ENCODE results near the gene PANX1. TPM values are rescaled to one million over a fixed set of nuclear protein-coding genes. Genes with fewer than 3 reads are reported as not detected.

The PANX1 gene
- total RNA-seq, 4 donors from 2014 or later: 9.0 to 20.1 (median 11.3) TPM

- Histone ChIP-seq H3K4me1 (peaks cover 0 to 24% (median 2%) of the 10 kb centered on the region in 4 donors), H3K9me3 (no peaks in the 10 kb centered on the region), H3K4me3 (no peak overlapping the region), H3K36me3 (peaks cover 0 to 10% (median 0%) of the 10 kb centered on the region in 4 donors), H3K27ac (no peak overlapping the region), H3K27me3 (no peaks in the 10 kb centered on the region)
- intact Hi-C loops (cut with DNase I; ENCODE audit: low total_unique reads): loop anchor here (10.0 kb wide), 1 partner anchor 233 kb away; no protein-coding TSS in a partner anchor
- TF ChIP-seq EP300 (IDR thresholded peaks at IDR 0.05; ENCODE audit: low read depth): no peak
- no peak for TF ChIP-seq POLR2A (IDR thresholded peaks at IDR 0.05)
- no peak for TF ChIP-seq CTCF (IDR thresholded peaks at IDR 0.05)
- TF ChIP-seq POLR2AphosphoS5 (IDR thresholded peaks at IDR 0.05): no peak
- 60 to 73% methylated on average over 1 to 2 of the region's 2 CpGs for WGBS, 2 donors (ENCODE audit: low coverage in 1 of 2)
- DNase-seq: no peak
- in situ Hi-C loops (cut with MboI; ENCODE audit: low pct_ligation_motif_present in 1 of 4, low pct_unique_long_range_greater_than_20kb in 1 of 4, low sequenced_read_pairs in 3 of 4): loop anchor here in 1 of 4 donors (25.0 kb wide), 1 partner anchor 230 kb away; the partner anchor contains the start of gene GPR83
These were observed 53.3 kb downstream of the PANX1 start for GRCh38 chr11:94181943-94182342.

GRCh38 chr11:94183251-94183885 lies 54.7 kb downstream of the PANX1 start:
- no peaks in the 10 kb centered on the region for H3K9me3 ChIP-seq
- H3K4me3 ChIP-seq: no peak overlapping the region
- peaks cover 0 to 24% (median 2%) of the 10 kb centered on the region in 4 donors for H3K4me1 ChIP-seq
- in situ Hi-C loops (cut with MboI; ENCODE audit: low pct_ligation_motif_present in 1 of 4, low pct_unique_long_range_greater_than_20kb in 1 of 4, low sequenced_read_pairs in 3 of 4) (loop anchor here in 1 of 4 donors (25.0 kb wide), 1 partner anchor 229 kb away; the partner anchor contains the start of gene GPR83), intact Hi-C loops (cut with DNase I; ENCODE audit: low total_unique reads) (loop anchor here (10.0 kb wide), 1 partner anchor 231 kb away; no protein-coding TSS in a partner anchor)
- no peaks in the 10 kb centered on the region for H3K27me3 ChIP-seq
- H3K27ac ChIP-seq: no peak overlapping the region
- TF ChIP-seq CTCF (IDR thresholded peaks at IDR 0.05) (no peak), POLR2A (IDR thresholded peaks at IDR 0.05) (no peak), EP300 (IDR thresholded peaks at IDR 0.05; ENCODE audit: low read depth) (no peak), POLR2AphosphoS5 (IDR thresholded peaks at IDR 0.05) (no peak)
- no peak for DNase-seq
- peaks cover 0 to 10% (median 0%) of the 10 kb centered on the region in 4 donors for H3K36me3 ChIP-seq
- WGBS, 2 donors (ENCODE audit: low coverage in 1 of 2): 85 to 90% methylated on average over 5 to 8 of the region's 8 CpGs

GRCh38 chr11:94183886-94184264 lies 55.2 kb downstream of the PANX1 start:
- Histone ChIP-seq H3K27ac (peak overlapping the region in 1 of 4 donors; percentile 21), H3K27me3 (no peaks in the 10 kb centered on the region), H3K4me3 (no peak overlapping the region), H3K4me1 (peaks cover 0 to 20% (median 2%) of the 10 kb centered on the region in 4 donors), H3K36me3 (peaks cover 0 to 10% (median 0%) of the 10 kb centered on the region in 4 donors), H3K9me3 (no peaks in the 10 kb centered on the region)
- in situ Hi-C loops (cut with MboI; ENCODE audit: low pct_ligation_motif_present in 1 of 4, low pct_unique_long_range_greater_than_20kb in 1 of 4, low sequenced_read_pairs in 3 of 4): loop anchor here in 1 of 4 donors (25.0 kb wide), 1 partner anchor 228 kb away; the partner anchor contains the start of gene GPR83
- peak; percentile 73 for DNase-seq
- TF ChIP-seq EP300 (IDR thresholded peaks at IDR 0.05; ENCODE audit: low read depth) (no peak), POLR2A (IDR thresholded peaks at IDR 0.05) (no peak), CTCF (IDR thresholded peaks at IDR 0.05) (peak; percentile 65 to 85 (median 73)), POLR2AphosphoS5 (IDR thresholded peaks at IDR 0.05) (no peak)
- intact Hi-C loops (cut with DNase I; ENCODE audit: low total_unique reads): loop anchor here (10.0 kb wide), 1 partner anchor 231 kb away; no protein-coding TSS in a partner anchor
- 50 to 56% methylated on average over 1 to 7 of the region's 7 CpGs for WGBS, 2 donors (ENCODE audit: low coverage in 1 of 2)

GRCh38 chr11:94184362-94184761 lies 55.7 kb downstream of the PANX1 start:
- Histone ChIP-seq H3K36me3 (peaks cover 0 to 10% (median 0%) of the 10 kb centered on the region in 4 donors), H3K9me3 (no peaks in the 10 kb centered on the region), H3K27ac (no peak overlapping the region), H3K4me1 (peaks cover 0 to 20% (median 2%) of the 10 kb centered on the region in 4 donors), H3K27me3 (no peaks in the 10 kb centered on the region), H3K4me3 (no peak overlapping the region)
- intact Hi-C loops (cut with DNase I; ENCODE audit: low total_unique reads): loop anchor here (10.0 kb wide), 1 partner anchor 230 kb away; no protein-coding TSS in a partner anchor
- no peak for DNase-seq
- in situ Hi-C loops (cut with MboI; ENCODE audit: low pct_ligation_motif_present in 1 of 4, low pct_unique_long_range_greater_than_20kb in 1 of 4, low sequenced_read_pairs in 3 of 4): loop anchor here in 1 of 4 donors (25.0 kb wide), 1 partner anchor 228 kb away; the partner anchor contains the start of gene GPR83
- WGBS, 2 donors (ENCODE audit: low coverage in 1 of 2): 83 to 100% methylated on average over 1 of the region's 1 CpG
- no peak for TF ChIP-seq POLR2AphosphoS5 (IDR thresholded peaks at IDR 0.05)
- no peak for TF ChIP-seq CTCF (IDR thresholded peaks at IDR 0.05)
- TF ChIP-seq POLR2A (IDR thresholded peaks at IDR 0.05): no peak
- no peak for TF ChIP-seq EP300 (IDR thresholded peaks at IDR 0.05; ENCODE audit: low read depth)

All from transverse colon (tissue), 4 donors.